IMR-90 (cell line): Measurements from ENCODE around the gene ADAMTS12. TPM values are rescaled to one million over a fixed set of nuclear protein-coding genes. Genes with fewer than 3 reads are reported as not detected.
A peak's percentile ranks its signal among the peaks of the same experiment; 100 is the strongest.

Experiments
- ATAC-seq: fragments of 200-7000 bp; cut with Tn5 transposase; 2 replicates; pipeline ENCODE4 v1.9.1; 2020; ENCODE audit warnings: low read depth, mild to moderate bottlenecking, moderate library complexity
- BruUV-seq: library from RNA; stranded (reverse); fragments of 400-500 nt; replicated peaks from 2 replicates; lab custom pipeline; 2021; lab: Mats Ljungman, UMichigan
- CTCF ChIA-PET: fragments of 300-600 bp; formaldehyde crosslinking; extraction: SDS; loops from one replicate; lab custom pipeline; 2021; ENCODE audit warnings: antibody characterized with exemption; lab: Yijun Ruan, JAX
- POLR2A ChIA-PET: fragments of 300-600 bp; sonication (Branson Sonifier 250); formaldehyde crosslinking; loops from one replicate; lab custom pipeline; 2022; ENCODE audit warnings: antibody characterized with exemption; ENCODE audit not compliant: unreplicated experiment; lab: Charles Lee
- DNase-seq: peaks from one replicate; pipeline ENCODE4 v3.0.0; 2013
- H2AFZ ChIP-seq: replicated peaks from 2 replicates; pipeline ENCODE3; 2013; ENCODE audit warnings: low read length, mild to moderate bottlenecking; ENCODE audit not compliant: poor library complexity
- H2AK5ac ChIP-seq: 2 replicates; pipeline ENCODE4 v1.6.1; 2013; ENCODE audit warnings: low read depth, low read length, inconsistent platforms
- H2AK9ac ChIP-seq: replicated peaks from 2 replicates; pipeline ENCODE3; 2013; ENCODE audit warnings: mild to moderate bottlenecking, low read depth, low read length, moderate library complexity; ENCODE audit not compliant: poor library complexity
- H2BK120ac ChIP-seq: 2 replicates; pipeline ENCODE4 v1.6.1; 2013; ENCODE audit warnings: low read depth, low read length, inconsistent platforms
- H2BK15ac ChIP-seq: 3 replicates; pipeline ENCODE4 v1.6.1; 2013; ENCODE audit warnings: low read depth, low read length, inconsistent platforms
- H2BK20ac ChIP-seq: 2 replicates; pipeline ENCODE4 v1.6.1; 2013; ENCODE audit warnings: low read depth, mild to moderate bottlenecking, inconsistent platforms, low read length, moderate library complexity
- H2BK5ac ChIP-seq: 2 replicates; pipeline ENCODE4 v1.6.1; 2013; ENCODE audit warnings: mild to moderate bottlenecking, low read depth, low read length, inconsistent platforms; ENCODE audit not compliant: poor library complexity, severe bottlenecking
- H3K14ac ChIP-seq: replicated peaks from 2 replicates; pipeline ENCODE4 v1.6.1; 2013; ENCODE audit warnings: low read depth, low read length, inconsistent platforms
- H3K18ac ChIP-seq: 2 replicates; pipeline ENCODE4 v1.6.1; 2013; ENCODE audit warnings: low read depth, low read length, control low read depth
- H3K23ac ChIP-seq: 2 replicates; pipeline ENCODE4 v1.6.1; 2013; ENCODE audit warnings: low read depth, low read length, inconsistent platforms
- H3K27ac ChIP-seq: 2 replicates; pipeline ENCODE4 v1.5.1; 2013; ENCODE audit warnings: mild to moderate bottlenecking, control low read depth, low read length; ENCODE audit not compliant: insufficient read depth
- H3K27me3 ChIP-seq: 2 replicates; pipeline ENCODE4 v1.6.1; 2013; ENCODE audit warnings: low read length; ENCODE audit not compliant: control insufficient read depth, insufficient read depth
- H3K36me3 ChIP-seq: 2 replicates; pipeline ENCODE4 v1.6.1; 2013; ENCODE audit warnings: low read length, mixed read lengths; ENCODE audit not compliant: control insufficient read depth, insufficient read depth
- H3K4ac ChIP-seq: 2 replicates; pipeline ENCODE4 v1.6.1; 2013; ENCODE audit warnings: low read depth, low read length, inconsistent platforms
- H3K4me1 ChIP-seq: 2 replicates; pipeline ENCODE4 v1.6.1; 2013; ENCODE audit warnings: low read length, mixed read lengths; ENCODE audit not compliant: control insufficient read depth, insufficient read depth
- H3K4me2 ChIP-seq: 2 replicates; pipeline ENCODE4 v1.6.1; 2013; ENCODE audit warnings: low read depth, mild to moderate bottlenecking, control low read depth, low read length, moderate library complexity
- H3K4me3 ChIP-seq: 2 replicates; pipeline ENCODE4 v1.5.1; 2013; ENCODE audit warnings: low read depth, mild to moderate bottlenecking, control low read depth, low read length, moderate library complexity; ENCODE audit not compliant: insufficient read depth
- H3K56ac ChIP-seq: 2 replicates; pipeline ENCODE4 v1.6.1; 2013; ENCODE audit warnings: low read length, inconsistent platforms; ENCODE audit not compliant: insufficient read depth; ENCODE audit errors: extremely low read depth
- H3K79me1 ChIP-seq, 2 experiments: 2 replicates each; pipeline ENCODE4 v1.6.1; 2013; ENCODE audit warnings: low read length in 2 of 2, inconsistent platforms in 1 of 2, low read depth in 1 of 2
- H3K9ac ChIP-seq: 2 replicates; pipeline ENCODE4 v1.6.1; 2013; ENCODE audit warnings: low read depth, low read length, control low read depth
- H3K9me1 ChIP-seq: 2 replicates; pipeline ENCODE4 v1.6.1; 2013; ENCODE audit warnings: low read length, inconsistent platforms; ENCODE audit not compliant: insufficient read depth
- H3K9me3 ChIP-seq: 2 replicates; pipeline ENCODE4 v1.6.1; 2013; ENCODE audit warnings: low read length; ENCODE audit not compliant: control insufficient read depth, insufficient read depth
- H4K20me1 ChIP-seq: 2 replicates; pipeline ENCODE4 v1.6.1; 2013; ENCODE audit warnings: low read length, inconsistent platforms; ENCODE audit not compliant: insufficient read depth
- H4K5ac ChIP-seq: 2 replicates; pipeline ENCODE4 v1.6.1; 2013; ENCODE audit warnings: mild to moderate bottlenecking, low read depth, low read length, control low read depth
- H4K8ac ChIP-seq, 2 experiments: 2 replicates each; pipeline ENCODE4 v1.6.1; 2013; ENCODE audit warnings: low read depth in 2 of 2, low read length in 2 of 2, control low read depth in 1 of 2, inconsistent platforms in 1 of 2
- H4K91ac ChIP-seq: 2 replicates; pipeline ENCODE4 v1.6.1; 2013; ENCODE audit warnings: low read depth, low read length, inconsistent platforms; ENCODE audit not compliant: insufficient read depth
- CEBPB ChIP-seq: IDR thresholded peaks from 2 replicates; pipeline ENCODE4 v1.6.1; 2012; ENCODE audit warnings: low read depth, low read length, improper control_type of control experiment
- CHD1 ChIP-seq: IDR thresholded peaks from 2 replicates; pipeline ENCODE4 v1.6.1; 2012; ENCODE audit warnings: low read depth, low read length, improper control_type of control experiment
- MAZ ChIP-seq: IDR thresholded peaks from 2 replicates; pipeline ENCODE4 v1.6.1; 2012; ENCODE audit warnings: low read depth, mild to moderate bottlenecking, low read length, improper control_type of control experiment, moderate library complexity, borderline replicate concordance
- MXI1 ChIP-seq: IDR thresholded peaks from 2 replicates; pipeline ENCODE4 v1.6.1; 2012; ENCODE audit warnings: low read depth, mild to moderate bottlenecking, low read length, moderate library complexity, borderline replicate concordance
- POLR2A ChIP-seq: IDR thresholded peaks from 2 replicates; pipeline ENCODE4 v1.6.1; 2012; ENCODE audit warnings: mild to moderate bottlenecking, low read depth, low read length
- RFX5 ChIP-seq: IDR thresholded peaks from 2 replicates; pipeline ENCODE4 v1.8.0; 2012; ENCODE audit warnings: low read depth, mild to moderate bottlenecking, low read length, moderate library complexity
- USF2 ChIP-seq: fragments of 150-350 bp; IDR thresholded peaks from 2 replicates; pipeline ENCODE4 v1.6.1; 2017; ENCODE audit warnings: mild to moderate bottlenecking, antibody characterized with exemption, low read length, low read depth
- WGBS, 2 experiments: methylation state at CpG; one replicate each; pipeline versions ENCODE4 v1.1.5 to v1.1.7; 2013; ENCODE audit warnings: missing lambda C conversion rate in 2 of 2; ENCODE audit not compliant: insufficient read length in 1 of 2; ENCODE audit errors: extremely low coverage in 2 of 2; 5-methylcytosine and 5-hydroxymethylcytosine counted together
- dilution Hi-C: fragments of 300-500 bp; cut with HindIII; formaldehyde crosslinking; loops from one replicate; pipeline ENCODE4 v1.14.3; 2018; ENCODE audit warnings: low sequenced_read_pairs; ENCODE audit not compliant: unreplicated experiment
- in situ Hi-C: fragments of 300-500 bp; cut with MboI; formaldehyde crosslinking; loops from 3 replicates; pipeline ENCODE4 v1.14.3; 2019; ENCODE audit warnings: low sequenced_read_pairs, inconsistent platforms, mixed read lengths
- intact Hi-C: fragments of 100-400 bp; cut with micrococcal nuclease; formaldehyde crosslinking; loops from 2 replicates; pipeline ENCODE4 v1.10.0; 2022
- polyA plus RNA-seq, 3 experiments: library from polyadenylated mRNA; depleted of rRNA; stranded (reverse); fragments of >200 nt; gene quantifications; 2 replicates each; pipeline ENCODE4 v1.2.3, GENCODE V29; 2012; ENCODE audit warnings: low replicate concordance in 1 of 3
- total RNA-seq: library from RNA; depleted of rRNA; stranded (reverse); fragments of >200 nt; gene quantifications from 2 replicates; pipeline ENCODE4 v1.2.3, GENCODE V29; 2012
- TF ChIP-seq, protein P1 (sequence below): conservative IDR thresholded peaks from 2 replicates; pipeline ENCODE4 v1.5.1; 2012; ENCODE audit warnings: mild to moderate bottlenecking, low read depth, low read length, improper control_type of control experiment

The ADAMTS12 gene
- total and polyA plus RNA-seq, 2 of the 4 experiments (the other 2 are of a cell fraction), result 27.3 to 51.3 TPM

- Histone ChIP-seq H3K18ac (no peak overlapping the region), H3K4me1 (peaks cover 11% of the 10 kb centered on the region), H2BK120ac (peak overlapping the region; percentile 37; the same call in 1 of the 2 replicates), H3K9me1 (peaks cover 22% of the 10 kb centered on the region), H3K56ac (no peak overlapping the region), H3K36me3 (no peaks in the 10 kb centered on the region), H4K5ac (no peak overlapping the region), H2BK20ac (0 out of 2 replicates have a peak overlapping the region, but pooled peaks have one; percentile 45), H4K8ac (no peak overlapping the region; a peak in 1 of 4 replicates), H3K4me3 (no peak overlapping the region), H3K4ac (peak overlapping the region; percentile 54), H3K4me2 (no peak overlapping the region), H3K9me3 (no peaks in the 10 kb centered on the region), H4K91ac (no peak overlapping the region), H4K20me1 (peaks cover 5% of the 10 kb centered on the region; the same call in 1 of the 2 replicates), H2AK9ac (no peak overlapping the region), H2AFZ (no peak overlapping the region), H3K79me1 (peaks cover 0 to 31% of the 10 kb centered on the region in 2 experiments; a peak in 2 of 4 replicates), H3K27me3 (no peaks in the 10 kb centered on the region), H3K27ac (no peak overlapping the region), H2BK5ac (no peak overlapping the region), H3K9ac (no peak overlapping the region), H3K14ac (peak overlapping the region; percentile 70), H2BK15ac (no peak overlapping the region), H2AK5ac (peak overlapping the region; percentile 90), H3K23ac (0 out of 2 replicates have a peak overlapping the region, but pooled peaks have one; percentile 36)
- ChIA-PET CTCF (no interaction called here), POLR2A (no interaction called here)
- in situ Hi-C loops, result no loop called here
- BruUV-seq, result no TSS peak
- dilution Hi-C loops, result no loop called here
- WGBS, 2 experiments, result no CpG with 5 or more reads among the region's 6 CpGs
- intact Hi-C loops, result loop anchor here (5.0 kb wide), 1 partner anchor 153 kb away; the partner anchor contains the start of gene ADAMTS12
- no peak for ATAC-seq
- DNase-seq, result no peak
- TF ChIP-seq, protein P1, sequence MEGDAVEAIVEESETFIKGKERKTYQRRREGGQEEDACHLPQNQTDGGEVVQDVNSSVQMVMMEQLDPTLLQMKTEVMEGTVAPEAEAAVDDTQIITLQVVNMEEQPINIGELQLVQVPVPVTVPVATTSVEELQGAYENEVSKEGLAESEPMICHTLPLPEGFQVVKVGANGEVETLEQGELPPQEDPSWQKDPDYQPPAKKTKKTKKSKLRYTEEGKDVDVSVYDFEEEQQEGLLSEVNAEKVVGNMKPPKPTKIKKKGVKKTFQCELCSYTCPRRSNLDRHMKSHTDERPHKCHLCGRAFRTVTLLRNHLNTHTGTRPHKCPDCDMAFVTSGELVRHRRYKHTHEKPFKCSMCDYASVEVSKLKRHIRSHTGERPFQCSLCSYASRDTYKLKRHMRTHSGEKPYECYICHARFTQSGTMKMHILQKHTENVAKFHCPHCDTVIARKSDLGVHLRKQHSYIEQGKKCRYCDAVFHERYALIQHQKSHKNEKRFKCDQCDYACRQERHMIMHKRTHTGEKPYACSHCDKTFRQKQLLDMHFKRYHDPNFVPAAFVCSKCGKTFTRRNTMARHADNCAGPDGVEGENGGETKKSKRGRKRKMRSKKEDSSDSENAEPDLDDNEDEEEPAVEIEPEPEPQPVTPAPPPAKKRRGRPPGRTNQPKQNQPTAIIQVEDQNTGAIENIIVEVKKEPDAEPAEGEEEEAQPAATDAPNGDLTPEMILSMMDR, result no peak
- TF ChIP-seq POLR2A (no peak), MAZ (no peak), CHD1 (no peak), CEBPB (no peak), MXI1 (no peak), USF2 (no peak), RFX5 (no peak)
These were observed 152.8 kb downstream of the ADAMTS12 start for GRCh38 chr5:33738967-33739366.
